Measurements from ENCODE around the gene SORL1.
A peak's percentile ranks its signal among the peaks of the same experiment; 100 is the strongest.
"Not testable (repeated sequence)": the region's sequence is repeated elsewhere in the genome, so short reads cannot be mapped to it uniquely, and the experiment has no call there.

The SORL1 gene

GRCh38 chr11:121503051-121503450, 50.9 kb downstream of the SORL1 start:
- DNase-seq, result no peak

- DNase-seq, result not testable (repeated sequence)
Observed at GRCh38 chr11:121506237-121506636, 54.1 kb downstream of the SORL1 start.

GRCh38 chr11:121508449-121508848, 56.3 kb downstream of the SORL1 start:
- peak; percentile 26 for DNase-seq

- no peak for DNase-seq
Observed at GRCh38 chr11:121510438-121510837, 58.3 kb downstream of the SORL1 start.

GRCh38 chr11:121512468-121513465, 60.7 kb downstream of the SORL1 start:
- no peak for DNase-seq

GRCh38 chr11:121513807-121514206, 61.7 kb downstream of the SORL1 start:
- no peak for DNase-seq

GRCh38 chr11:121514432-121515334, 62.6 kb downstream of the SORL1 start:
- DNase-seq, result peak; percentile 12

GRCh38 chr11:121515335-121515671, 63.2 kb downstream of the SORL1 start:
- no peak for DNase-seq

- DNase-seq, result no peak
Observed at GRCh38 chr11:121517996-121518395, 65.9 kb downstream of the SORL1 start.

GRCh38 chr11:121520243-121521144, 68.4 kb downstream of the SORL1 start:
- no peak for DNase-seq

- DNase-seq, result no peak
Observed at GRCh38 chr11:121521145-121522042, 69.3 kb downstream of the SORL1 start.

GRCh38 chr11:121522043-121522941, 70.2 kb downstream of the SORL1 start:
- DNase-seq, result no peak

- no peak for DNase-seq
Observed at GRCh38 chr11:121523581-121524232, 71.6 kb downstream of the SORL1 start.

GRCh38 chr11:121524233-121524631, 72.1 kb downstream of the SORL1 start:
- DNase-seq, result no peak

- DNase-seq, result no peak
Observed at GRCh38 chr11:121525376-121525775, 73.3 kb downstream of the SORL1 start.

- no peak for DNase-seq
Observed at GRCh38 chr11:121530257-121530656, 78.1 kb downstream of the SORL1 start.

- DNase-seq, result no peak
Observed at GRCh38 chr11:121533601-121534000, 81.5 kb downstream of the SORL1 start.

GRCh38 chr11:121534131-121535093, 82.3 kb downstream of the SORL1 start:
- DNase-seq, result no peak
